ENCODE results near the gene CSF3. TPM values are rescaled to one million over a fixed set of nuclear protein-coding genes. Genes with fewer than 3 reads are reported as not detected.
"Not testable (repeated sequence)": the region's sequence is repeated elsewhere in the genome, so short reads cannot be mapped to it uniquely, and the experiment has no call there.

The CSF3 gene
- total RNA-seq, 1 donor from 2014 or later, result not detected

DNA sequence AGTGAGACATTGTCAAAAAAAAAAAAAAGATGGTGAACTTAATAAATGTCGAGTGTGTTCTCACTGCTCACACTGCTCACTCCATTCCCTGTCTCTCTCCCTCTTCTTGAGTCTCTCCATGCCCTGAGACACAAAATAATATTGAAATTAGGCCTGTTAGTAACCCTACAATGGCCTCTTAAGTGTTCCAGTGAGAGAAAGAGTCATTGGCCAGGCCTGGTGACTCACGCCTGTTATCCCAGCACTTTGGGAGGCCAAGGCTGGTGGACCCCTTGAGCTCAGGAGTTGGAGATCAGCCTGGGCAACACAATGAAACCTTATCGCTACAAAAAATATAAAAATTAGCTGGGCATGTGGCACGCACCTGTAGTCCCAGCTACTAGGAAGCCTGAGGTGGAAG is 16.2 kb upstream of the CSF3 start:
- Mint-ChIP-seq H3K27me3 (ENCODE audit: low read depth) (no peaks in the 10 kb centered on the region), H3K4me1 (no peaks in the 10 kb centered on the region), H3K4me3 (no peak overlapping the region), H3K27ac (no peak overlapping the region), H3K36me3 (peaks cover 24% of the 10 kb centered on the region), H3K9me3 (no peaks in the 10 kb centered on the region)
- TF ChIP-seq, protein P1, sequence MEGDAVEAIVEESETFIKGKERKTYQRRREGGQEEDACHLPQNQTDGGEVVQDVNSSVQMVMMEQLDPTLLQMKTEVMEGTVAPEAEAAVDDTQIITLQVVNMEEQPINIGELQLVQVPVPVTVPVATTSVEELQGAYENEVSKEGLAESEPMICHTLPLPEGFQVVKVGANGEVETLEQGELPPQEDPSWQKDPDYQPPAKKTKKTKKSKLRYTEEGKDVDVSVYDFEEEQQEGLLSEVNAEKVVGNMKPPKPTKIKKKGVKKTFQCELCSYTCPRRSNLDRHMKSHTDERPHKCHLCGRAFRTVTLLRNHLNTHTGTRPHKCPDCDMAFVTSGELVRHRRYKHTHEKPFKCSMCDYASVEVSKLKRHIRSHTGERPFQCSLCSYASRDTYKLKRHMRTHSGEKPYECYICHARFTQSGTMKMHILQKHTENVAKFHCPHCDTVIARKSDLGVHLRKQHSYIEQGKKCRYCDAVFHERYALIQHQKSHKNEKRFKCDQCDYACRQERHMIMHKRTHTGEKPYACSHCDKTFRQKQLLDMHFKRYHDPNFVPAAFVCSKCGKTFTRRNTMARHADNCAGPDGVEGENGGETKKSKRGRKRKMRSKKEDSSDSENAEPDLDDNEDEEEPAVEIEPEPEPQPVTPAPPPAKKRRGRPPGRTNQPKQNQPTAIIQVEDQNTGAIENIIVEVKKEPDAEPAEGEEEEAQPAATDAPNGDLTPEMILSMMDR (IDR thresholded peaks at IDR 0.05; ENCODE audit: unreplicated experiment), result no peak
- no peak for DNase-seq (ENCODE audit: low spot score in 2 of 2, unreplicated experiment in 2 of 2)

DNA sequence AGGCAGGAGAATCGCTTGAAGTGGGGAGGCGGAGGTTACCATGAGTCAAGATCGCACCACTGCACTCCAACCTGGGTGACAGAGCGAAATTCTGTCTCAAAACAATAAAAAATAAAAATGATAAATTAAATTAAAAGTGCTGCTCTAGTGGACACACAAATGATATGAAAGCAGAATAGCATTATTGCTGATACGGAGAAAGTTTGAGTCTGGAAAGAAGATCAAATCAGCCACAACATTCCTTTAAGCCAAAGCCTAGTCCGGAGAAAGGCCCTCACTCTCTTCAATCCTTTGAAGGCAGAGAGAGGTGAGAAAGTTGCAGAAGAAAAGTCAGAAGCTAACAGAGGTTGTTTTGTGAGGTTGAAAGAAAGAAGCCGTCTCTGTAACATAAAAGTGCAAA is 15.1 kb upstream of the CSF3 start:
- H3K9me3 Mint-ChIP-seq, result no peaks in the 10 kb centered on the region
- TF ChIP-seq, protein P1 (IDR thresholded peaks at IDR 0.05; ENCODE audit: unreplicated experiment), result no peak
- H3K4me3 Mint-ChIP-seq, result no peak overlapping the region
- H3K27ac Mint-ChIP-seq, result no peak overlapping the region
- no peaks in the 10 kb centered on the region for H3K4me1 Mint-ChIP-seq
- peaks cover 14% of the 10 kb centered on the region for H3K36me3 Mint-ChIP-seq
- no peak for DNase-seq (ENCODE audit: low spot score in 2 of 2, unreplicated experiment in 2 of 2)
- H3K27me3 Mint-ChIP-seq (ENCODE audit: low read depth), result no peaks in the 10 kb centered on the region

DNA sequence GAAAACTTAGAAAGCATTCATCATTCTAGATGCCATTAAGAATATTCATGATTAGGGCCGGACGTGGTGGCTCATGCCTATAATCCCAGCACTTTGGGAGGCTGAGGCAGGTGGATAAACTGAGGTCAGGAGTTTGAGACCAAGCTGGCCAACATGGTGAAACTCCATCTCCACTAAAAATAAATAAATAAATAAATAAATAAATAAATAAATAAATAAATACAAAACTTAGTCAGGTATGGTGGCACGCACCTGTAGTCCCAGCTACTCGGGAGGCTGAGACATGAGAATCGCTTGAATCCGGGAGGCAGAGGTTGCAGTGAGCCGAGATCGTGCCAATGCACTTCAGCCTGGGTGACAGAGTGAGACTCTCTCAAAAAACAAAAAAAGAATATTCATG is 13.9 kb upstream of the CSF3 start:
- not testable (repeated sequence) for DNase-seq (ENCODE audit: low spot score in 2 of 2, unreplicated experiment in 2 of 2); H3K27me3 Mint-ChIP-seq (ENCODE audit: low read depth); H3K4me1 Mint-ChIP-seq; H3K27ac Mint-ChIP-seq; H3K4me3 Mint-ChIP-seq; H3K36me3 Mint-ChIP-seq; H3K9me3 Mint-ChIP-seq

DNA sequence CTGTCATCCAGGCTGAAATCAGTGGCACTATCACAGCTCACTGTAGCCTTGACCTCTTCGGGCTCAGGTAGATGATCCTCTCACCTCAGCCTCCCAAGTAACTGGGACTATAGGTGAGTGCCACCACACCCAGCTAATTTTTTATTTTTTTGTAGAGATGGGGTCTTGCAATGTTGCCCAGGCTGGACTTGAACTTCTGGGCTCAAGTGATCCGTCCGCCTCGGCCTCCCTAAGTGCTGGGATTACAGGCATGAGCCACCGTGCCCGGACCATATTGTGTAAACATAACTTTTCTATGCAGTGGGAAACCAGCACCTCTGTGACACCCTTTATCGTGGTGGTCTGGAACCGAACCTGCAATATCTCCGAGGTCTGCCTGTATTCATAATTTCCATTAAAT is 11.2 kb upstream of the CSF3 start:
- TF ChIP-seq, protein P1 (IDR thresholded peaks at IDR 0.05; ENCODE audit: unreplicated experiment), result no peak
- no peaks in the 10 kb centered on the region for H3K27me3 Mint-ChIP-seq (ENCODE audit: low read depth)
- no peak overlapping the region for H3K4me3 Mint-ChIP-seq
- DNase-seq (ENCODE audit: low spot score in 2 of 2, unreplicated experiment in 2 of 2), result no peak
- no peaks in the 10 kb centered on the region for H3K36me3 Mint-ChIP-seq
- H3K9me3 Mint-ChIP-seq, result no peaks in the 10 kb centered on the region
- H3K27ac Mint-ChIP-seq, result no peak overlapping the region
- no peaks in the 10 kb centered on the region for H3K4me1 Mint-ChIP-seq

DNA sequence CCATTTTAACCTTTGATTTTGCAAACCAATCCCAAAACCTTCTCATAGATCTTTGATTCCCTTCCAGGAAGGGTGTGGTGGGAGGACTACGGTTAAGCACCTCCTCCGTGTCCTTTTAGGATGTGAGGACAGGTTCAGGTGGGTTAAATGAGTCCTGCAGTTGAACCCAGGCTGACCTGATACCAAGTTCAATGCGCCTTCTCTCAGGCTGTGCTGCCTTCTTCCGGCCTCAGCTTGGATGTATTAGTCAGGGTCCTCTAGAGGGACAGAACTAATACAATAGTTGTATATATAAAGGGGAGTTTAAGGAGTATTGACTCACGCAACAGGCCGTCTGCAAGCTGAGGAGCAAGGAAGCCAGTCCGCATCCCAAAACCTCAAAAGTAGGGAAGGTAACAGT is 10.5 kb upstream of the CSF3 start:
- no peak for DNase-seq (ENCODE audit: low spot score in 2 of 2, unreplicated experiment in 2 of 2)
- no peaks in the 10 kb centered on the region for H3K9me3 Mint-ChIP-seq
- no peaks in the 10 kb centered on the region for H3K27me3 Mint-ChIP-seq (ENCODE audit: low read depth)
- H3K4me1 Mint-ChIP-seq, result no peaks in the 10 kb centered on the region
- H3K27ac Mint-ChIP-seq, result no peak overlapping the region
- no peak overlapping the region for H3K4me3 Mint-ChIP-seq
- TF ChIP-seq, protein P1 (IDR thresholded peaks at IDR 0.05; ENCODE audit: unreplicated experiment), result no peak
- no peaks in the 10 kb centered on the region for H3K36me3 Mint-ChIP-seq

DNA sequence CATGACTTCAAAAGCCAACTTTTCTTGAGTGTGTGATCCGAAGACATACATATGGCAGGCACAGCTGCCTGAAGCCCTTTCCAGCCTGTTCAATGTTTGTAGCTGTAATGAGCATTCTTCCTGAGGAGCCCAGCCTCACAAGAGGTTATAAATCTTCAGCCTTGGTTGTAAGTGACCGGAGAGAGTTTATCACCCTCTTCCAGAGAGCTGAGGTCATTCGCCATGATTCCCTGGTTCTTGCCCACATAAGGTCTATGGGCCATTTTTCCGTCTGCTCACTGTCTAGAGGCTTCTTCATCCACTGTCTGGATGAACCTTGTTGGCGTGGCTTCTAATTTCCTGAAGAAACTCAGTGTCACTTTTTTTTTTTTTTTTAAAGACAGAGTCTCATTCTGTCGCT is 9.7 kb upstream of the CSF3 start:
- H3K27me3 Mint-ChIP-seq (ENCODE audit: low read depth), result no peaks in the 10 kb centered on the region
- TF ChIP-seq, protein P1 (IDR thresholded peaks at IDR 0.05; ENCODE audit: unreplicated experiment), result no peak
- no peak overlapping the region for H3K4me3 Mint-ChIP-seq
- no peak overlapping the region for H3K27ac Mint-ChIP-seq
- H3K36me3 Mint-ChIP-seq, result no peaks in the 10 kb centered on the region
- H3K9me3 Mint-ChIP-seq, result no peaks in the 10 kb centered on the region
- no peak for DNase-seq (ENCODE audit: low spot score in 2 of 2, unreplicated experiment in 2 of 2)
- no peaks in the 10 kb centered on the region for H3K4me1 Mint-ChIP-seq

DNA sequence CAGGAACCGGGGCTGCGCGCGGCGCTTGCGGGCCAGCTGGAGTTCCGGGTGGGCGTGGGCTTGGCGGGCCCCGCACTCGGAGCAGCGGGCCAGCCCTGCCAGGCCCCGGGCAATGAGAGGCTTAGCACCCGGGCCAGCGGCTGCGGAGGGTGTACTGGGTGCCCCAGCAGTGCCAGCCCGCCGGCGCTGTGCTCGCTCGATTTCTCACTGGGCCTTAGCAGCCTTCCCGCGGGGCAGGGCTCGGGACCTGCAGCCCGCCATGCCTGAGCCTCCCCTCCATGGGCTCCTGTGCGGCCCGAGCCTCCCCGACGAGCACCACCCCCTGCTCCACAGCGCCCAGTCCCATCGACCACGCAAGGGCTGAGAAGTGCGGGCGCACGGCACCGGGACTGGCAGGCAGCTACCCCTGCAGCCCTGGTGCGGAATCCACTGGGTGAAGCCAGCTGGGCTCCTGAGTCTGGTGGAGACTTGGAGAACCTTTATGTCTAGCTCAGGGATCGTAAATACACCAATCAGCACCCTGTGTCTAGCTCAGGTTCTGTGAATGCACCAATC is 4.2 kb upstream of the CSF3 start:
- not testable (repeated sequence) for H3K27ac Mint-ChIP-seq; DNase-seq (ENCODE audit: low spot score in 2 of 2, unreplicated experiment in 2 of 2); H3K27me3 Mint-ChIP-seq (ENCODE audit: low read depth); H3K4me3 Mint-ChIP-seq; H3K36me3 Mint-ChIP-seq; H3K4me1 Mint-ChIP-seq; H3K9me3 Mint-ChIP-seq

DNA sequence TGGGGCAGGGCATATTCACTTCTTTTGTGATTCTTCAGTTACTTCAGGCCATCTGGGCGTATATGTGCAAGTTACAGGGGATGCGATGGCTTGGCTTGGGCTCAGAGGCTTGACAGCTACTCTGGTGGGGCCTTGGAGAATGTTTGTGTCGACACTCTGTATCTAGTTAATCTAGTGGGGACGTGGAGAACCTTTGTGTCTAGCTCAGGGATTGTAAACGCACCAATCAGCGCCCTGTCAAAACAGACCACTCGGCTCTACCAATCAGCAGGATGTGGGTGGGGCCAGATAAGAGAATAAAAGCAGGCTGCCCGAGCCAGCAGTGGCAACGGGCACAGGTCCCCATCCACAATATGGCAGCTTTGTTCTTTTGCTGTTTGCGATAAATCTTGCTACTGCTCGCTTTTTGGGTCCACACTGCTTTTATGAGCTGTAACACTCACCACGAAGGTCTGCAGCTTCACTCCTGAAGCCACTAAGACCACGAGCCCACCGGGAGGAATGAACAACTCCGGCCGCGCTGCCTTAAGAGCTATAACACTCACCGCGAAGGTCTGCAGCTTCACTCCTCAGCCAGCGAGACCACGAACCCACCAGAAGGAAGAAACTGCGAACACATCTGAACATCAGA is 3.1 kb upstream of the CSF3 start:
- not testable (repeated sequence) for H3K9me3 Mint-ChIP-seq

More for the DNA sequence above, 3.1 kb upstream of the CSF3 start:
- H3K27me3 Mint-ChIP-seq (ENCODE audit: low read depth); DNase-seq (ENCODE audit: low spot score in 2 of 2, unreplicated experiment in 2 of 2); H3K4me3 Mint-ChIP-seq; H3K4me1 Mint-ChIP-seq; H3K36me3 Mint-ChIP-seq; H3K27ac Mint-ChIP-seq: not testable (repeated sequence)
